ENCODE data around the gene CILP2.

Gene CILP2

DNA sequence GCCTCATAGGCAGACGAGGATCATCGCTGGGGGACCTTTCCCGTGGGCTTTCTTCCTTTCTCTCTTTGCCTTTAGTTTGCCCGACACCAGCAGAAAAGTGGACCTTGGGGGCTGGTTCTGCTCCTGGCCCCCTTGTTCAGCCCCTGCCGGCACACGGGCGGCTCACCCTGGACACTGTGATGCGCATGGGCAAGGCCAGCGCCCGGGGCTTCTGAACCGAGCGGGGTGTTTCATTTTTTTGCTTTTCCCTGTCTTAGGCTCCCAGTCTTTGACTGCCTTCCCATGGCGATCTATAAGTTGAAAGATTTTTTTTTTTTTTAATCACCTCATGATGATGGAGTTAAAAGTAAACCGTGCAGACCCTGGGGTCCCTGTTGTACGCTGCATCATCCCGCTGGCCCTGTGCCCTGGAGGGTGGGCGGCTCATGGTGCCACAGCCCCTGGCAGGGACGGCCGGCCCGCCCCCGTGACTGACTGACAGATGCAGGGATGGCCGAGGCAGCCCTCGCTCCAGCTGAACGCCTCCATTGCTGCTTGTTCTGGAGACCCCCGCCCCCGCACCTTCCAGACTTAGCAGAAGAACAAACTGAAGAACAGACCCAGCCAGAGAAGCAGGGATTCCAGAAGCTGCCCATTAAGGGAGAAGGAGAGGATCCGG, 32.3 kb upstream of the CILP2 start:
- no peaks in the 10 kb centered on the region for H3K9me3 ChIP-seq (ENCODE audit: control insufficient read depth in 5 of 5, low read length in 5 of 5)
- no peak overlapping the region for H3K9ac ChIP-seq (ENCODE audit: low read length in 5 of 5)
- no peak overlapping the region for H3K4me3 ChIP-seq (ENCODE audit: low read depth in 1 of 5, low read length in 5 of 5)
- H3K27ac ChIP-seq (ENCODE audit: low read depth, low read length): no peak overlapping the region
- no peaks in the 10 kb centered on the region for H3K4me1 ChIP-seq (ENCODE audit: control insufficient read depth in 5 of 5, insufficient read depth in 5 of 5, low read length in 5 of 5)
- H3K36me3 ChIP-seq (ENCODE audit: control insufficient read depth in 5 of 5, insufficient read depth in 5 of 5, low read length in 5 of 5): peaks cover 0 to 71% (median 68%) of the 10 kb centered on the region in 5 donors
- no peaks in the 10 kb centered on the region for H3K27me3 ChIP-seq (ENCODE audit: control insufficient read depth in 5 of 5, insufficient read depth in 4 of 5, low read length in 5 of 5)

DNA sequence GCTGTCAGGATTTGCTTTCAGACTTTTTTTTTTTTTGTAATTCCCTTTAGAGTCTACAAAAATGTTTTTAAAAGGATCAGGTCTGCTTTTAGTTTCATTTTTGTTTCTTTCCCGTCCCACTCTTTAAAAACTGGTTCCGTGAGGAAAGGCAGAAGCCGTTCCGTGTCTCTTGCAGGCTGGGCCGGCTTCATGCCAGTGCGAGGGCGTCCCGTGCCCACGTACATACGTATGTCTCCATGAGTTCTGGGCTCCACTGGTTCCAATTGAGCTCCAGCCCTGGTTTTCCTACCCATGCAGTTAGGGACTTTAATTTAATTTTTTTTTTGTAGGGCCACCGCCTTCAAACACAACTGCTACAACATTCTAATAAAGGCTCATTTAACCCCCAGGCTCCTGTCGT, 31.5 kb upstream of the CILP2 start:
- Histone ChIP-seq H3K27me3 (ENCODE audit: control insufficient read depth in 5 of 5, insufficient read depth in 4 of 5, low read length in 5 of 5) (no peaks in the 10 kb centered on the region), H3K27ac (ENCODE audit: low read depth, low read length) (no peak overlapping the region), H3K36me3 (ENCODE audit: control insufficient read depth in 5 of 5, insufficient read depth in 5 of 5, low read length in 5 of 5) (peaks cover 0 to 63% (median 60%) of the 10 kb centered on the region in 5 donors), H3K4me3 (ENCODE audit: low read depth in 1 of 5, low read length in 5 of 5) (no peak overlapping the region), H3K9ac (ENCODE audit: low read length in 5 of 5) (no peak overlapping the region), H3K9me3 (ENCODE audit: control insufficient read depth in 5 of 5, low read length in 5 of 5) (no peaks in the 10 kb centered on the region), H3K4me1 (ENCODE audit: control insufficient read depth in 5 of 5, insufficient read depth in 5 of 5, low read length in 5 of 5) (no peaks in the 10 kb centered on the region)

DNA sequence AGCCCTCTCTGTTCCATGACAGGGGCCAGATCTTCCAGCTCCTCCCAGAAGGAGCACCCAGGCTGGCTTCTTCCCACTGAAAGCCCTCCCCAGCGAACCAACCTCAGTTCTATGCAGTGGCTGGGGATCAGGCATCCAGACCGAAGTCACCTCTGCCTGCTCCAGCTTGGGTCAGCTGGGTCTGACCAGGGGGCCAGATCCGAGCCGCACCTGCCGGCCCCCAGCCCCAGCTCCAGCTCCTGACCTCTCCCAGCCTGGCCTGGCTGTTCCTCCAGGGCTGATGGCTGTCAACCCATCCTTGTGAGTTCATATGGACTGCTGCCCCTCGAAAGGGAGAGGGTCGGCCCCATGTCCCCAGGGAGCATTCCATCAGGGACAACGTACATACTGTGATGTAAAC, 30.7 kb upstream of the CILP2 start:
- Histone ChIP-seq H3K9ac (ENCODE audit: low read length in 5 of 5) (no peak overlapping the region), H3K27me3 (ENCODE audit: control insufficient read depth in 5 of 5, insufficient read depth in 4 of 5, low read length in 5 of 5) (no peaks in the 10 kb centered on the region), H3K36me3 (ENCODE audit: control insufficient read depth in 5 of 5, insufficient read depth in 5 of 5, low read length in 5 of 5) (peaks cover 0 to 56% (median 52%) of the 10 kb centered on the region in 5 donors), H3K4me3 (ENCODE audit: low read depth in 1 of 5, low read length in 5 of 5) (no peak overlapping the region), H3K9me3 (ENCODE audit: control insufficient read depth in 5 of 5, low read length in 5 of 5) (no peaks in the 10 kb centered on the region), H3K4me1 (ENCODE audit: control insufficient read depth in 5 of 5, insufficient read depth in 5 of 5, low read length in 5 of 5) (no peaks in the 10 kb centered on the region), H3K27ac (ENCODE audit: low read depth, low read length) (no peak overlapping the region)

DNA sequence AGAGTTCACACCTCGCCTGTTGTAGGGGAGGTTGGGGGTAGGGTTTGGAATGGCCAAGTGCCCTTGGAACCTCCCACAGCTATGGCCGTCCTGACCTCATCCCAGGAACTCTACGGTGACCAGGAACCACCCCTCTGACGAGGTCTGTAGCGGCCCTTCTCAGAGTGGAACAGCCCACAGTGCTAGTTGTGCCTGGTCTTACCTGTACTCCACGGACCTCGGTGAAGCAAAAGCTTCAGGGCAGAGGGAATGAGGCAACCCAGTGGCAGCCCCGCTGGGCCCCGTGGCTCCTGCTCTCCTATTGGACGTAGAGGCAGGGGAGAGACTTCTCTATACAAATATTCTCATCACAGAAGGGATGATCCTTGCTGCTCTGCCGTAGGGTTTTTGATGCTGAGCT, 29.8 kb upstream of the CILP2 start:
- Histone ChIP-seq H3K4me1 (ENCODE audit: control insufficient read depth in 5 of 5, insufficient read depth in 5 of 5, low read length in 5 of 5) (no peaks in the 10 kb centered on the region), H3K27ac (ENCODE audit: low read depth, low read length) (no peak overlapping the region), H3K4me3 (ENCODE audit: low read depth in 1 of 5, low read length in 5 of 5) (no peak overlapping the region), H3K9me3 (ENCODE audit: control insufficient read depth in 5 of 5, low read length in 5 of 5) (no peaks in the 10 kb centered on the region), H3K9ac (ENCODE audit: low read length in 5 of 5) (no peak overlapping the region), H3K36me3 (ENCODE audit: control insufficient read depth in 5 of 5, insufficient read depth in 5 of 5, low read length in 5 of 5) (peaks cover 0 to 47% (median 44%) of the 10 kb centered on the region in 5 donors), H3K27me3 (ENCODE audit: control insufficient read depth in 5 of 5, insufficient read depth in 4 of 5, low read length in 5 of 5) (no peaks in the 10 kb centered on the region)

DNA sequence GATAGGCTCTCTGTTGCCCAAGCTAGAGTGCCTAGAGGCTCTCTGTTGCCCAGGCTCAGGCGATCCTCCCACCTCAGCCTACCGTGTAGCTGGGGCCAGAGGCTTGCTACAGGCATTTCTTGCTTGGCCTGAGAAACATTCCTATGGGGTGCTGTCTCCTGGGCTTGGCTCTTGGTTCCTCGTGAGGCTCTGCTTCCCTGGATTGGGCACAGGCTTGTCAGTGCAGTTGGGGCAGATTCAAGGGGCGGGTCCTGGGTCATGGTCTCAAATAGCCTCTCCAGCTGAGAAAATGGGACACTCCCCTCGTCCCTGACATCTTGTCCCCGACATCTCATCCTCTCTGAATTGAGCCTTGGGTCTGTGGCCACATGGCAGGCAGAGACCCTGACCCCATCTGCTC, 27.6 kb upstream of the CILP2 start:
- H3K27me3 ChIP-seq (ENCODE audit: control insufficient read depth in 5 of 5, insufficient read depth in 4 of 5, low read length in 5 of 5): no peaks in the 10 kb centered on the region
- H3K4me1 ChIP-seq (ENCODE audit: control insufficient read depth in 5 of 5, insufficient read depth in 5 of 5, low read length in 5 of 5): peaks cover 2 to 18% (median 13%) of the 10 kb centered on the region in 5 donors
- H3K9me3 ChIP-seq (ENCODE audit: control insufficient read depth in 5 of 5, low read length in 5 of 5): peaks cover 0 to 12% (median 6%) of the 10 kb centered on the region in 5 donors
- H3K4me3 ChIP-seq (ENCODE audit: low read depth in 1 of 5, low read length in 5 of 5): no peak overlapping the region
- H3K9ac ChIP-seq (ENCODE audit: low read length in 5 of 5): no peak overlapping the region
- H3K27ac ChIP-seq (ENCODE audit: low read depth, low read length): no peak overlapping the region
- peaks cover 0 to 27% (median 23%) of the 10 kb centered on the region in 5 donors for H3K36me3 ChIP-seq (ENCODE audit: control insufficient read depth in 5 of 5, insufficient read depth in 5 of 5, low read length in 5 of 5)

DNA sequence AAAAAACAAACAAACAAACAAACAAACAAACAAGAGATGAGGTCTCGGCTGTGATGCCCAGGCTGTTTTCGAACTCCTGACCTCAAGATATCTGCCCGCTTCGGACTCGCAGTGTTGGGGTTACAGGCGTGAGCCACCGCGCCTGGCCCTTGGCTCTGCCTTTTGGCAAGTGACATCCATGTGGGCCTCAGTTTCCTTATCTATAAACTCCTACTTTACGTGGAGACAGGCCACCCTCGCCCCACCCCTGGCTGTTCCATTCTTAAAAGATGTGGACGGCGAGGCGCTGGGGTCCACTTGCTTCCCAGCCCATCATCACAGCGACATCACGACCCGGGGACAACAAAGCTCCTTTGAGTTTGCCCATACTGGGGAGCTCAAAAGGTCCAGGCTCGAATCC, 24.4 kb upstream of the CILP2 start:
- peak overlapping the region in 4 of 5 donors; percentile 48 to 93 (median 59) for H3K4me3 ChIP-seq (ENCODE audit: low read depth in 1 of 5, low read length in 5 of 5)
- no peaks in the 10 kb centered on the region for H3K36me3 ChIP-seq (ENCODE audit: control insufficient read depth in 5 of 5, insufficient read depth in 5 of 5, low read length in 5 of 5)
- H3K27me3 ChIP-seq (ENCODE audit: control insufficient read depth in 5 of 5, insufficient read depth in 4 of 5, low read length in 5 of 5): no peaks in the 10 kb centered on the region
- H3K4me1 ChIP-seq (ENCODE audit: control insufficient read depth in 5 of 5, insufficient read depth in 5 of 5, low read length in 5 of 5): peaks cover 5 to 34% (median 29%) of the 10 kb centered on the region in 5 donors
- peaks cover 0 to 12% (median 6%) of the 10 kb centered on the region in 5 donors for H3K9me3 ChIP-seq (ENCODE audit: control insufficient read depth in 5 of 5, low read length in 5 of 5)
- peak overlapping the region in 1 of 5 donors; percentile 20 for H3K9ac ChIP-seq (ENCODE audit: low read length in 5 of 5)
- no peak overlapping the region for H3K27ac ChIP-seq (ENCODE audit: low read depth, low read length)

DNA sequence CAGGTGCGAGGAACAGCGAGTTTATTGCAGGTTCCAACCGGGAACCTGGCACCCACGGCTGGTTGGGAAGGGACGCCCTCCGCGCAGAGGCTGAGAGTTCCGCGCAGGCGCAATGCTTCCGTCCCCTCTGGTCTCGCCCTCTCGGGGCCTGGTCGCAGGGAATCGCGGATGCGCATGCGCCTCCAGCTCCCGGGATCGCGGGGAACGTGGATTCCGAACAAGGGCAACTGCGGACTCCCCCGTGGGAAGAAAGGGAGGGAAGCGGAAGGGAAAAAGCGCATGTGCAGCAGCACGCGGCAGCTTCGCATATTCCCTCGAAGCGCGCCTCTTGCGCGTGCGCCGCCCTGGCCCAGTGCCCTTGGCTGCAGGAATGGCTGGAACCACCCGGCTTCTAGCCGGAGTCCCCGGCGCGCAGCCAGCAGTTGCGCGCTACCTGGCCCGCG, 23.8 kb upstream of the CILP2 start:
- Histone ChIP-seq H3K4me1 (ENCODE audit: control insufficient read depth in 5 of 5, insufficient read depth in 5 of 5, low read length in 5 of 5) (peaks cover 5 to 34% (median 29%) of the 10 kb centered on the region in 5 donors), H3K36me3 (ENCODE audit: control insufficient read depth in 5 of 5, insufficient read depth in 5 of 5, low read length in 5 of 5) (peaks cover 0 to 2% (median 2%) of the 10 kb centered on the region in 5 donors), H3K4me3 (ENCODE audit: low read depth in 1 of 5, low read length in 5 of 5) (peak overlapping the region; percentile 48 to 93 (median 58)), H3K9ac (ENCODE audit: low read length in 5 of 5) (peak overlapping the region in 1 of 5 donors; percentile 20), H3K27ac (ENCODE audit: low read depth, low read length) (no peak overlapping the region), H3K27me3 (ENCODE audit: control insufficient read depth in 5 of 5, insufficient read depth in 4 of 5, low read length in 5 of 5) (no peaks in the 10 kb centered on the region), H3K9me3 (ENCODE audit: control insufficient read depth in 5 of 5, low read length in 5 of 5) (peaks cover 0 to 12% (median 6%) of the 10 kb centered on the region in 5 donors)

DNA sequence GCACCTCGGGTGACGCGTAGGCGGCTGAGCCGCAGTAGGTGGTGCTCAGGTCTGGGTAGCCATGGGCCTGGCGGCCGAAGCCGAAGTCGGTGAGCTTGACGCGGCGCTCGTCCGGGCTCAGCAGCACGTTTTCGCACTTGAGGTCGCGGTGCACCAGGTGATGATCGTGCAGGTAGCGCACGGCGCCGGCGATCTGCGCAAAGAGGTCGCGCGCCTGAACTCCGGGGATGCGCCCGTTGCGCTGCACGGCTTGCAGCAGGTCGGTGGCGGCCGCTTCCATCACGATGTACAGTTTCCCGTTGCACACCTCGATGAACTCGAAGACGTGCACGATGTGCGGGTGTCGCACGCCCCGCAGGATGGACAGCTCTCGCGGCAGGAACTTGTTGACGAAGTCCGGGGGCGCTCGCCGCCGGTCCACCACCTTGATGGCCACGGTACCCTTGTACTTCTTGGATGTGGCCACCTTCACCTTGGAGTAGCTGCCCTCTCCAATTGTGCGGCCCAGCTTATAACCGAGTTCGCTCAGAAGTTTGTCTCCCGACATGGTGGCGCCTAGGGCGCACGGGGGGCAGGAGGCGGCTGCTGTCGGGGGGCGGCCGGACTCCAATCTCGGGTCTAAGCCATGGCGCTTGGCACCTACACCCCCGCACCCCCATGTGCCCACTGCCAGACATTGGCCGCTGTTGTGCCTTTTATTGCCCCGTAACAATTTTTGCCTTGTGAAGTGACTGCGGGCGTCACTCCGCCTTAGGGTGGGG, 23.0 kb upstream of the CILP2 start, which contains the start of gene TSSK6:
Gene TSSK6 (minus strand): TSS at position 668 of the 761 bp plus-strand sequence. CDS start 121 bp downstream, at position 547.
- H3K4me1 ChIP-seq (ENCODE audit: control insufficient read depth in 5 of 5, insufficient read depth in 5 of 5, low read length in 5 of 5): peaks cover 5 to 34% (median 32%) of the 10 kb centered on the region in 5 donors
- peaks cover 0 to 9% (median 7%) of the 10 kb centered on the region in 5 donors for H3K36me3 ChIP-seq (ENCODE audit: control insufficient read depth in 5 of 5, insufficient read depth in 5 of 5, low read length in 5 of 5)
- peak within 1 kb of the TSS; percentile 74 for H3K27ac ChIP-seq (ENCODE audit: low read depth, low read length)
- H3K9ac ChIP-seq (ENCODE audit: low read length in 5 of 5): peak within 1 kb of the TSS; percentile 68 to 89 (median 85)
- peak within 1 kb of the TSS; percentile 93 to 97 (median 94) for H3K4me3 ChIP-seq (ENCODE audit: low read depth in 1 of 5, low read length in 5 of 5)
- H3K27me3 ChIP-seq (ENCODE audit: control insufficient read depth in 5 of 5, insufficient read depth in 4 of 5, low read length in 5 of 5): no peaks in the 10 kb centered on the region
- peaks cover 0 to 12% (median 6%) of the 10 kb centered on the region in 5 donors for H3K9me3 ChIP-seq (ENCODE audit: control insufficient read depth in 5 of 5, low read length in 5 of 5)

DNA sequence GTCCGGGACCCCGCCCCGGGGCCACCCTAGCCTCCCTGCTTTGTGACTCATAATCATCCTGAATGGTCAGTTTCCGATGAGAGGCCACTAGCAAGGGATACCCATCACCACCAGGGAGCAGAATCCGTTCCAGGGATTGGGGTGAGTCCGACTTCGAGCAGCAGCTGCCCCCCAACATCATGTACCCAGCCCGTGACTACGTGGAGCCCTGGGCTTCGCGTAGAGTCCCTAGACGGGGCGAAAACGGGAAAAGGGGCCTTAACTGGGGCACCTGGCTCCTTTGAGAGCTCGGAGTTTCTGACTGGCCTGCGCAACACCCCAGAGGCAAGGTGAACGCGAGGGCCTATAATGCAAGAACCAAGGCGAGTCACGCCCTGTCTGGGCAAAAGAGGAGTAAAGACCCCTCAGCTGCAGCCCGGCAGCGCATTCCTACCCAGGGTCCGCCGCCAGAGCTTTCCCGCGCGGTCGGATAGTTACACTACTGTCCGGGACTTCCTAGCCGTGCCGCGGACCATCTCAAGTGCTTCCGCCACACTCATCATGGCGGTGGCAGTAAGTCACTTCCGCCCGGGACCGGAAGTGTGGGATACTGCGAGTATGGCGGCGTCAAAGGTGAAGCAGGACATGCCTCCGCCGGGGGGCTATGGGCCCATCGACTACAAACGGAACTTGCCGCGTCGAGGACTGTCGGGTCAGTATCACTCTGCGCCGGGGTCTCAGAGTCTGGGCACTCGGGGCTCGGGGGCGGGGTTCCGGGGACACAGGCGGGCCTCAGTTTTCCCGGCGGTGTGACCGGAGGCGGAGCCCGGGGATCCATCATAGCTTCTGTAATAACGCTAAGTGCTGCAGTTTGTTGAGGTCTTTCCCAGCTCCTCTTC, 22.2 kb upstream of the CILP2 start, which contains the start of gene NDUFA13:
Gene NDUFA13 (plus strand): TSS at position 584 of the 878 bp plus-strand sequence. CDS start 14 bp downstream, at position 598.
- peaks cover 0 to 12% (median 7%) of the 10 kb centered on the region in 5 donors for H3K36me3 ChIP-seq (ENCODE audit: control insufficient read depth in 5 of 5, insufficient read depth in 5 of 5, low read length in 5 of 5)
- peak within 1 kb of the TSS; percentile 93 to 97 (median 94) for H3K4me3 ChIP-seq (ENCODE audit: low read depth in 1 of 5, low read length in 5 of 5)
- H3K4me1 ChIP-seq (ENCODE audit: control insufficient read depth in 5 of 5, insufficient read depth in 5 of 5, low read length in 5 of 5): peaks cover 5 to 34% (median 32%) of the 10 kb centered on the region in 5 donors
- H3K9me3 ChIP-seq (ENCODE audit: control insufficient read depth in 5 of 5, low read length in 5 of 5): peaks cover 0 to 12% (median 6%) of the 10 kb centered on the region in 5 donors
- H3K9ac ChIP-seq (ENCODE audit: low read length in 5 of 5): peak within 1 kb of the TSS; percentile 68 to 89 (median 85)
- peak within 1 kb of the TSS; percentile 74 for H3K27ac ChIP-seq (ENCODE audit: low read depth, low read length)
- no peaks in the 10 kb centered on the region for H3K27me3 ChIP-seq (ENCODE audit: control insufficient read depth in 5 of 5, insufficient read depth in 4 of 5, low read length in 5 of 5)

All from subcutaneous abdominal adipose tissue (tissue), 5 donors.